Kidney (tissue), 14 donors: ENCODE data around the gene STEAP1B. TPM values are rescaled to one million over a fixed set of nuclear protein-coding genes. Genes with fewer than 3 reads are reported as not detected.

Source experiments
- DNase-seq, 5 donors: peaks; one replicate each; pipeline ENCODE4 v3.0.0-alpha.2; 2013 to 2020
- FAIRE-seq: peaks from 2 replicates; lab custom pipeline; 2012; peaks lifted over from hg19 to GRCh38; lab: Jason Lieb, UNC
- H3K27ac ChIP-seq, 2 donors: one replicate each; pipeline ENCODE4 v1.7.0; 2013; ENCODE audit warnings: low read depth in 2 of 2, low read length in 2 of 2, inconsistent platforms in 1 of 2
- H3K27me3 ChIP-seq: one replicate; pipeline ENCODE4 v1.7.1; 2013; ENCODE audit warnings: low read length, inconsistent platforms; ENCODE audit not compliant: control insufficient read depth, insufficient read depth
- H3K36me3 ChIP-seq, 3 donors: one replicate each; pipeline versions ENCODE4 v1.7.0 to v1.7.1; 2013; ENCODE audit warnings: low read length in 3 of 3, control low read depth in 1 of 3, inconsistent platforms in 1 of 3; ENCODE audit not compliant: insufficient read depth in 3 of 3, control insufficient read depth in 2 of 3
- H3K4me1 ChIP-seq, 3 donors: one replicate each; pipeline versions ENCODE4 v1.7.0 to v1.7.1; 2013; ENCODE audit warnings: low read length in 3 of 3, inconsistent platforms in 1 of 3, low read depth in 1 of 3; ENCODE audit not compliant: control insufficient read depth in 2 of 3, insufficient read depth in 2 of 3
- H3K4me3 ChIP-seq, 3 donors: one replicate each; pipeline versions ENCODE4 v1.7.0 to v1.8.1; 2013; ENCODE audit warnings: low read length in 3 of 3, control low read depth in 1 of 3, inconsistent platforms in 1 of 3
- H3K9ac ChIP-seq, 3 donors: one replicate each; pipeline versions ENCODE4 v1.7.0 to v1.7.1; 2013; ENCODE audit warnings: low read length in 3 of 3, control low read depth in 1 of 3, inconsistent platforms in 1 of 3
- H3K9me3 ChIP-seq, 3 donors: one replicate each; pipeline versions ENCODE4 v1.7.0 to v1.7.1; 2013; ENCODE audit warnings: low read length in 3 of 3, control low read depth in 1 of 3, inconsistent platforms in 1 of 3; ENCODE audit not compliant: control insufficient read depth in 2 of 3, insufficient read depth in 1 of 3
- intact Hi-C: fragments of 100-400 bp; cut with DNase I; formaldehyde crosslinking; loops from one replicate; pipeline ENCODE4 v1.11.1; 2022
- polyA plus RNA-seq: library from polyadenylated mRNA; stranded (reverse); fragments of 350-450 nt; fragmentation: Illumina TruSeq; extraction: RNeasy Lipid Tissue Mini Kit (QIAGEN cat#74804); gene quantifications from one replicate; pipeline ENCODE4 v1.2.3, GENCODE V29; 2014; ENCODE audit warnings: low read depth, low replicate concordance; ENCODE audit not compliant: insufficient read depth
- total RNA-seq: library from RNA; stranded (reverse); fragmentation: NEBNext Ultra II Directional; extraction: Animal tissue kit (Norgen Biotek cat#: 25700); gene quantifications from one replicate; pipeline ENCODE4 v1.2.1, GENCODE V29; 2021
- TF ChIP-seq, protein P1 (sequence below): IDR thresholded peaks from 3 replicates; pipeline ENCODE4 v1.5.1; 2012; ENCODE audit warnings: mild to moderate bottlenecking, moderate library complexity, borderline replicate concordance; ENCODE audit not compliant: insufficient read depth; ENCODE audit errors: extremely low read depth
- donor health status: control.
- donor health status: control.
- donor health status: control.
- donor health status: control.
- donor health status: control.
- donor health status: DM: yes; HTN: yes; CAD: no.
- donor health status: Normal renal cell carcinoma (clear cell type).

STEAP1B gene
- total and polyA plus RNA-seq, 2 donors from 2014 or later: 0.79 TPM; not detected in 1

DNA sequence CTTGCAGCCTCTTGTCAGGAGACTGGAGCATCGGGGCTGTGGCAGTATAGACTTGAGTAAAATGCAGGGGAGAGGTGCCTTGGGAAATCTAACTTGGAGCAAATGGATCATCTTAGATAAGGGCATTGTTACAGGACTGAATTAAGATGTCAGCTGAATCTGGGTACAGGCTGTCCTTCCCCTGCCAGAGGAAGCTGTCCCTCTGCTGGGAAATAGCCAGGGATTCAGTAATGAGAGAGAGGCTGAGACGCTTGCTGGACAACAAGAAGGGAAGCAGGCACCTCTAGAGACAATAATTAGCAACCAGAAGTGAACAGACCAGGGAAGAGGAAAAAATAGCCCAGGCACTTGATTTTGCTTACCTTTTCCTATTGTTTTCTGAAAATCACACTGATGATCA lies 122.3 kb downstream of the STEAP1B start:
- intact Hi-C loops: no loop called here
- no peak for DNase-seq
- Histone ChIP-seq H3K36me3 (no peaks in the 10 kb centered on the region), H3K4me3 (no peak overlapping the region), H3K4me1 (peaks cover 0 to 4% (median 3%) of the 10 kb centered on the region in 3 donors), H3K9me3 (no peaks in the 10 kb centered on the region), H3K27ac (no peak overlapping the region), H3K27me3 (no peaks in the 10 kb centered on the region), H3K9ac (no peak overlapping the region)
- no peak for FAIRE-seq
- TF ChIP-seq, protein P1, sequence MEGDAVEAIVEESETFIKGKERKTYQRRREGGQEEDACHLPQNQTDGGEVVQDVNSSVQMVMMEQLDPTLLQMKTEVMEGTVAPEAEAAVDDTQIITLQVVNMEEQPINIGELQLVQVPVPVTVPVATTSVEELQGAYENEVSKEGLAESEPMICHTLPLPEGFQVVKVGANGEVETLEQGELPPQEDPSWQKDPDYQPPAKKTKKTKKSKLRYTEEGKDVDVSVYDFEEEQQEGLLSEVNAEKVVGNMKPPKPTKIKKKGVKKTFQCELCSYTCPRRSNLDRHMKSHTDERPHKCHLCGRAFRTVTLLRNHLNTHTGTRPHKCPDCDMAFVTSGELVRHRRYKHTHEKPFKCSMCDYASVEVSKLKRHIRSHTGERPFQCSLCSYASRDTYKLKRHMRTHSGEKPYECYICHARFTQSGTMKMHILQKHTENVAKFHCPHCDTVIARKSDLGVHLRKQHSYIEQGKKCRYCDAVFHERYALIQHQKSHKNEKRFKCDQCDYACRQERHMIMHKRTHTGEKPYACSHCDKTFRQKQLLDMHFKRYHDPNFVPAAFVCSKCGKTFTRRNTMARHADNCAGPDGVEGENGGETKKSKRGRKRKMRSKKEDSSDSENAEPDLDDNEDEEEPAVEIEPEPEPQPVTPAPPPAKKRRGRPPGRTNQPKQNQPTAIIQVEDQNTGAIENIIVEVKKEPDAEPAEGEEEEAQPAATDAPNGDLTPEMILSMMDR: no peak

DNA sequence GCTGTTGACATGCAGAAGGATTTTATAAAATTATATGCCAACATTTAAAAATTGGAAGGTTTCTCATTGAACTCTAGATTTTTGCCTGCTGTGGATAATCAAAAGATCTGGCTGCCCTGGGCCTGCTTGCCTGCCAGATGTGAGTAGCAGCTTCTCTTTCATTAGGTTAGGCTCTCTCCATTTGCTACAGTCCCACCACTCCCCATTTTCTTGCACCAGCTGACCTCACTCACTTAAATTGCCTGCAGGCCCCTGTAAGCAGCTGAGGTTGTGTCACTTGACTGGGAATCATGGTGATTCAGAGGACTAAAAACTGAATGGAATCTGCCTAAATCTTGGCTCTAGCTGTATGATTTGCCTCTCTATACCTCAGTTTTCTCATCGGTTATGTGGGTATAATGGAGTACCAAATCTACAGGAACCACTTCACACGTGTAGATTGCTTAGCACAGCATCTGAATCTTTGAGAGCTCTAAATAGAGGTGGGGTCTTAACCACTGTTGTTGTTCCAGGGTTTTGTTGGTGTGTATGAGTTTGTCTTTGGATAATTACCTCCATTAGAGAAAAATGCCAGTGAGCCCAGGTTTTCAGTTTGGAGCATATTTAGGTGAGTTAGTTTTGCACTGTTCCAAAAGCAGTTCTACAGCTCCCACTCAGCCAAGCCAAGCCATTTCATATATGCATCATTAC lies 124.5 kb downstream of the STEAP1B start:
- Histone ChIP-seq H3K4me3 (no peak overlapping the region), H3K27ac (no peak overlapping the region), H3K36me3 (no peaks in the 10 kb centered on the region), H3K4me1 (peaks cover 0 to 4% (median 3%) of the 10 kb centered on the region in 3 donors), H3K27me3 (no peaks in the 10 kb centered on the region), H3K9ac (no peak overlapping the region), H3K9me3 (no peaks in the 10 kb centered on the region)
- no peak for DNase-seq
- no peak for FAIRE-seq
- TF ChIP-seq, protein P1: no peak
- intact Hi-C loops: no loop called here

DNA sequence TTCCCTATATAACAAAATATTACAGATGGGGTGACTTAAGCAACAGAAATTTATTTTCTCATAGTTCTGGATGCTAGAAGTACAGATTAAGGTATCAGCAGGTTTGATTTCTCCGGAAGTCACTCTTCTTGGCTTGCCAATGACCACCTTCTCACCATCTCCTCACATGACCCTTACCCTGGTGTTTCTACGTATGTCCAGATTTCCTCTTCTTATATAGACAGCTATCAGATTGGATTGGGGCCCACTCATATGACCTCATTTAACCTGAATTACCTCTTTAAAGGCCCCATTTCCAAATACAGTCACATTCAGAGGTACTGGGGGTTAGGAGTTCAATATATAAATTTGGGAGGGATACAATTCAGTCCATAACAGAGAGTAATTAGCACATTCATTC lies 126.1 kb downstream of the STEAP1B start:
- H3K4me1 ChIP-seq: peaks cover 0 to 4% (median 3%) of the 10 kb centered on the region in 3 donors
- no peak overlapping the region for H3K4me3 ChIP-seq
- H3K9ac ChIP-seq: no peak overlapping the region
- no peaks in the 10 kb centered on the region for H3K27me3 ChIP-seq
- no peak overlapping the region for H3K27ac ChIP-seq
- intact Hi-C loops: no loop called here
- no peaks in the 10 kb centered on the region for H3K9me3 ChIP-seq
- TF ChIP-seq, protein P1: no peak
- FAIRE-seq: no peak
- H3K36me3 ChIP-seq: no peaks in the 10 kb centered on the region
- no peak for DNase-seq

DNA sequence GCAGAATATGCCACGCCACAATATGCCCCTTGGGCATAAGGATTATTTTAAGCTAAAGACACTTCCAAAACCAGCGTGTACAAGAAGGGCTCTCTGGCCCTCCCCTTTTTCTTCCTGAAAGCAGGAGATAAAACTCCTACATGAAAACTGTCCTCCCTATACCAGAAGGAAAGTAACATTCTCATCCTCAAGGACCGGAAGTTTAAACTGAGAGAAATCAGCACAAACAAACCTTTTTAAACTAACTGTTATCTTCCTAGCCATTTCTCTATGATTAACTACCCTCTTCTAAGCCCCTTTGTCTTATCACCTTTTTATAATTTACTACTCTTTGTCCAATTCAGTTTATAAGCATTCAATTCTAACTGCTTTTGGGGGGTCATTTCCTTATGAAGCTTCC lies 126.6 kb downstream of the STEAP1B start:
- Histone ChIP-seq H3K4me1 (peaks cover 0 to 4% (median 3%) of the 10 kb centered on the region in 3 donors), H3K9ac (no peak overlapping the region), H3K36me3 (no peaks in the 10 kb centered on the region), H3K27me3 (no peaks in the 10 kb centered on the region), H3K4me3 (no peak overlapping the region), H3K9me3 (no peaks in the 10 kb centered on the region), H3K27ac (no peak overlapping the region)
- DNase-seq (peak in 1 of 5 donors; percentile 17), FAIRE-seq (no peak)
- intact Hi-C loops: no loop called here
- TF ChIP-seq, protein P1: no peak
